ENCODE results near the gene NEK7.

- no peak for TF ChIP-seq CTCF (IDR thresholded peaks at IDR 0.05)
- no peak for TF ChIP-seq POLR2A (IDR thresholded peaks at IDR 0.05)
- no peak for TF ChIP-seq POLR2AphosphoS5 (IDR thresholded peaks at IDR 0.05)
- no peak for TF ChIP-seq EP300 (IDR thresholded peaks at IDR 0.05)
Observed at GRCh38 chr1:198291924-198292323, 135.1 kb downstream of the NEK7 start.

All from suprapubic skin (tissue), 4 donors.